ENCODE results near the gene ARHGAP10.

The ARHGAP10 gene

DNA sequence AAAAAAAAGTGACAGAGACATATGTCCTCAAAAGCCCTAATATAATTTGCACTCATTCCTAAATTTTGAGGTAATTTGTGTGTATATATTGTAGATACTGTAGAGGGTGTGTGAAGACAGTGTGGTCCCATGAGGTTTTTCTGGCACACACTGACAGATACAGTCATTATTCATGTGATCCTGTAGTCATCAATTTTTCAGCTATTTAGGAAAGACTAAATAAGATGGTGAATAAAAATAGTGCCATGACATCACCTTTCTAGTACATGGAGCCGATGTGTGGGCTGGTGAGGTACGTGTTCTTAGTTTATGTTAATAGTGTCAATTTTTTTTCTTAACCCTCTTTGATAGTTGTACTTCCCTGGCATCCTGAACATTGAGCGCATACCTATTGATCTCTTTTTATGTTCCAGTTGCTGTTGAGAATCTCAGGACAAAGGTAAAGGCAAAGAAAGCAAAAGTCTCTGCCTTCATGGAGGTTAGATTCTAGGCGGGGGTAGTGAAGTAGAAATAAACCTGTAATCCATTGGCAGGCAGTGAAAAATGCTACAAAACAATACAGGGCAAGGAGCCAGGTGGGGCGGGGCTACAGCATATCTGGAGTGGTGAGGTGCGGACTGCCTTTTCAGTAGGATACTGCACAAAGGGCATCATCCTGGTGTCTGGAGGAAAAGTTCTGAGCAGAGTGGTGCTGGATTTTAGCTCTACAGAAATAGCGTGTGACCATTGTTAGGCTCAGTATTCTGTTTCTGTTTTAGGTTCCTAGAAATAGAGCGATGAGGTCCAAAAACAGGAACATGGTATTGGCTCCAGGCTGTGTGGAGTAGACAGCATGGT lies 93.8 kb downstream of the ARHGAP10 start:
- DNase-seq (ENCODE audit: low read depth in 3 of 3): no peak

DNA sequence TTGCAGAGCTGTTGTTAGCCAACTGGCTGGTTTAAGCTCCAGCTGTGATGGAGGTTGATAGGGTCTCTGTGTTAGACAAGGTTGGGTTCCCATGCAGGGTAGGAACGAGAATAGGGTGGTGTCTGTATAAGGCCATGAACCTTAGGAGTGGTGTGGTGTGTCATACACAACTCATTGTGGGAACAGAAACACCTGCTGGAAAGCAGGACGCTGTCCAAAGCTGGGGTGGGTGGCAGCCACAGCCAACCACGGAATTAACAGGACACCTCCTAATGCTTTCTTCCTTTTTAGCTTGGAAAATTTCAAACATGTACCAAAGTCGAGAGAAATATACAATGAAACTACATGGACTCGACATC lies 94.4 kb downstream of the ARHGAP10 start:
- no peak for DNase-seq (ENCODE audit: low read depth in 3 of 3)

DNA sequence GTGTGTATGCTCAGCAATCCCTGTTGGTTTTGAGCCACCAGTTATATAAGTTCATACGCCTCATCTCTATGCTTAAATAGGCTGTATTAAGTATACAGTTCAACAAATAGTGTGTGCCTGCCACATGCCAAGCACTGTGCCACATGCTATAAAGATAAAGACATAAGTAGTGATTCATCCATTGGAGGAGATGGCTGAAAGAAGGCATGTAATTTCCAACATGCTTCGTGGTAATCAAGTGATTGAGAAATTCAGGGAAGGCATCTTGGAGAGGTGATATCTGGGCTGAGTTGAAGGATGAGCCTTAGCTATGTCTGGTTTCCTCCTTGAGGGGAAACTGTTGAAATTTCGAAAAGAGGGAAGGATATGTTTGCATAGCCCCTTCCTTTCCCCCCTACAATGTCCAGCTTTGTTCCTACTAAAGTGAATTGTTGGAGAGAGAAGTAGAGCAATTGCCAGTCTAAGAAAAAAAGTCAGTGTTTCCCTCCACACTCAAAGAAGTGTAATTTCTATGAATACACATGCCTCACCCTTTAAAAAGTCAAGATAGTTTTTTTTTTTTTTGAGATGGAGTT lies 96.5 kb downstream of the ARHGAP10 start:
- DNase-seq (ENCODE audit: low read depth in 3 of 3): no peak

DNA sequence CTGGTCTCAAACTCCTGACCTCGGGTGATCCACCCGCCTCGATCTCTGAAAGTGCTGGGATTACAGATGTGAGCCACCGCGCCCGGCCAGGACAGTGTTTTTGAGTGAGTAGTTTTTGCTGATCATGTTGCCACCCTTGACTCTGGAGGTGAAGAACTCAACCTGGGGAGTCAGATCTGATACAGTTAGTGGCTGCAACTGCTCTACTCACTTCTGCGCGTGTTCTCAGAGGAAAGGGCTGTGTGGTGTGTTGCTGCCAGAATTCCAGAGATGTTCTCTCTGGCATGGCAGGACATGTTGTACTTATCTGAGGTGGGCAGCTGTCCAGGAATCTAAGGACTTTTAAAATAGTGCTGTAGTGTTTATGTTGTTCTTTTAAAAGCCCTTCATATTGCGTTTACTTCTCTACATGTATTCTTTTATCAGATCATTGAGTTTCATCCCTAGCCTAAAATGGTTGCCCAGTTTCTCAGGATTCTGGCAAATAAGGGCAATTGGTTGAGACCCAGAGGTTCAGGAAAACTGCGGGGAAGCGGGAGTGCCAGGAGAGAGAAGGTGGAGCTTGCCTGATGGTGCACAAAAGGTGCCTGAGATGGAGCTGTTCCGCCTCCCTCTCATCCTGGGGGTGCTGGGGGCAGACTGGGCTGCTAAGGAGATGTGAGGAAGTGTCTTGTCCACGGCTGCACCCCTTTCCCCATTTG lies 97.7 kb downstream of the ARHGAP10 start:
- no peak for DNase-seq (ENCODE audit: low read depth in 3 of 3)

DNA sequence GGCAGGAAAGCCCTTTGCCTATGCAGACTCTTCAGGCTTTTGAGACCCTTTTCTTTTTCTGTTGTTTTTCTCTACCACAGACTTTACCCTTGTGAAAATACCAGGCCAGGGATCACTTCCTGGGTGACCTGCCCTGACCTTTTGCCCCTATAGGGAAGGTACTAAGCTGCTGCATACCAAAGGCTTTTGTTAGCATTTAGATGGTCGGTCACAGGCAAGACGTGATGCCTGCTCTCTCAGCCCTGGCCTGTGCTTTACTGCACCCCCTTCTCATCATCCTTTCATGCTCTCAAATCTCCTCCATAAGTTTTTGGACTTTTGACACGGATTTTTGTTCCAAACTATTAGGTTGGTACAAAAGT lies 98.2 kb downstream of the ARHGAP10 start:
- no peak for DNase-seq (ENCODE audit: low read depth in 3 of 3)

DNA sequence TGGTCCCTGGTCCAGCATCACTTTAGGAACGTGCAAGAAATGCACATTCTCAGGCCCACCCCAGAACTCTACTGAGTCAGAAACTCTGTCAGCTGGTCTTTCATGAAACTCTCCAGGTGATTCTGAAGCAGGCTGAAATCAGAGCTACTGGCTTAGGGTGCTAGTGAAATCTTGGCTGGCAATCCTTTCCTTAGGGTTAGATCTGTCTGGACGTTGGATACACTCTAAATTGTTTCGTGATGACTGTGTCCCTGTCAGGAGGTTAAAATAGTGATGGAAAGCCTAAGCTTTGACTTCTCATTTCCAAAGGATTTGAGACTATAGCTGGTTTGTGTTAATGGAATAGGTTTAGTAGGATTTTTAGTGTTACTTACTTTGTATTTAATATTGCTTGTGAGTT lies 99.1 kb downstream of the ARHGAP10 start:
- no peak for DNase-seq (ENCODE audit: low read depth in 3 of 3)

DNA sequence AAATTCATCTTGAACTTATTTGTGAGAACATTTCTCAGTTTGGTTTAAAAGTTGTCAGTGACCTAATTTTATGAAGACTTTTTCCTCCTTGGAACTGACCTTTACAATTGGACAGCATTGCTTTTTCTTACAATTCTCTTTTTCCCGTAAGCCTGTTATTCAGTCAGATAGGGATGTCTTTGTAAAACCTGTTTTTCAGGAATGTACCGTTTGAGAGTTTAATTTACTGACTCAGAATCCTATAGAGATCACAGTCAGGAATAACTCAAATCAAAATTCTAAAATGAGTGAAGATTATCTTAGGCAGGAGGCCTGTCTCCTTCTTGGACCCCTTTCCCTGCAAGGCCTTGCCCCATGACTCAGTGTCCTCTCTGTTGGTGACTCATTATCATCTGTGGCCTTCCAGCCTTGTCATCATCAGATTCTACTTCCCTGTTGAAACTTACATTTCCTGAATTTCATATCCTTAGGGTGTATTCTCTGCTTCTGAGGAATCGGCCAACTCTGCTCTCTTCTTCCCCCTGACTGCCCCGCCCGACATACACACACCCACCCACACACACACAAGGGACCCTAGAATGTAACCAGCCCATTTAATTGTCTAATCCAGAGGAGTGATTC lies 99.8 kb downstream of the ARHGAP10 start:
- no peak for DNase-seq (ENCODE audit: low read depth in 3 of 3)

DNA sequence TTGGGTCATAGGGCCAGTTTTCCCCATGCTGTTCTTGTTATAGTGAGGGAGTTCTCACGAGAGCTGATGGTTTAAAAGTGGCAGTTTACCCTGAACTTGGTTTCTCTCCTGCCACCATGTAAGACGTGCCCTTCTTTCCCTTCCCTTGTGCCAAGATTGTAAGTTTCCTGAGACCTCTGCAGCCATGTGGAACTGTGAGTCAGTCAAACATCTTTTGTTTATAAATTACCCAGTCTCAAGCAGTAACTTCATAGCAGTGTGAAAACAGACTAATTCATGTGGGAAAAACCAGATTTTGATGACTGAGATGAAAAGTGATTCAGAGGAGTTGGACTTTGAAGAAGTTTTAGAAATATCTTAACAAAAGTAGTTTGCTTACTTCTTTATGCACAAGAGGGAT lies 101.4 kb downstream of the ARHGAP10 start:
- DNase-seq (ENCODE audit: low read depth in 3 of 3): no peak

DNA sequence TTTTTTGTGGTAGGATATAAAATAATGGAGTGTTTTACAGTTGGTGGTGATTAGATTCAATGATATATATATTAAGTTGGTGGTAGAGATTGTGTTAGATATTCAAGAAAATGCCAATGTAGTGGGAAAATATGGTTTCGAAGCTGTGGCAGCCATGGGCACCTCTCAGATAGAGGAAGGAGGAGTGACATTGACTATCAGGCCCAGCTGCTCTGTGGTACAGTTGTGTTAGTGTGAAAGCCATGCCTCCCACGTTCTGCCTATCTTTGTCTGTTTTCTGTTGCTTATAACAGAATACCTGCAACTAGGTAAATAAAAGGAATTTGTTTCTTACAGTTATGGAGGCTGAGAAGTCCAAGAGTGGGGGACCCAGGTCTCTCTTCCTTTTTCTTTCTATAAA lies 101.9 kb downstream of the ARHGAP10 start:
- DNase-seq (ENCODE audit: low read depth in 3 of 3): no peak

DNA sequence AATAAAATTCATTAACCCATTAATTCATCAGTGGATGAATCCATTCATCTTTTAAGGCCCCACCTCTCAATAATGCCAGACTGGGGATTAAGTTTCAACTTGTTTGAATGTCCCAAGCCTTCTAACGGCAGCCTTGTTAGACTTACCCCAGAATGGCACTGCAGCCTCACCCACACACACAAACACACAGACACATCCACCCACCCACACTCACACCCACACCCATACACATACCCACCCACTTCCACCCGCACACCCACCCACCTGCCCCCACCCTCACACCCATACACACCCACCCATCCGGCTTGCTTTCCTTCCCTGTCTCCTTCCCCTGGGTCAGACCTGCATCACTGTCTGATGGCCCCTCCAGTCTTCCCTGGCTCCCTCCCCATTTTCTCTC lies 102.6 kb downstream of the ARHGAP10 start:
- DNase-seq (ENCODE audit: low read depth in 3 of 3): no peak

DNA sequence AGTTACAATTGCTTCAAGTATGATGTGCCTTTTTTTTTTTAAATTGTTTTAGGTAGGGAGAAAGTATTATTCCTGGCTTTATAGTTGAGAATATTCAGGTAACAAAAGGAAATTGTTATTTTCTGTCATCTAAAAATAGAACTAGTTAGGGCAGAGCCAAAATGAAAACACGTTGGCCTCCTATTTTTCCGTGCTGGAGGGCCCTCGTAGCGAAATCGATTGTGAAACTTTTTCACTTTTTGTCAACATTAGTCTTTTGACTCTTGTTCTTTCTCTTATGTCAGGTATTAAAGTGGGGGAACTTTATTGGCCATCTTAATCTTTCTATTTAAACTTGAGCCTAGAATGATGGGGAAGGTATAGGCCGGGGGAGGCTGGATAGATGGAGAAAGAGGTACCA lies 104.9 kb downstream of the ARHGAP10 start:
- DNase-seq (ENCODE audit: low read depth in 3 of 3): no peak

DNA sequence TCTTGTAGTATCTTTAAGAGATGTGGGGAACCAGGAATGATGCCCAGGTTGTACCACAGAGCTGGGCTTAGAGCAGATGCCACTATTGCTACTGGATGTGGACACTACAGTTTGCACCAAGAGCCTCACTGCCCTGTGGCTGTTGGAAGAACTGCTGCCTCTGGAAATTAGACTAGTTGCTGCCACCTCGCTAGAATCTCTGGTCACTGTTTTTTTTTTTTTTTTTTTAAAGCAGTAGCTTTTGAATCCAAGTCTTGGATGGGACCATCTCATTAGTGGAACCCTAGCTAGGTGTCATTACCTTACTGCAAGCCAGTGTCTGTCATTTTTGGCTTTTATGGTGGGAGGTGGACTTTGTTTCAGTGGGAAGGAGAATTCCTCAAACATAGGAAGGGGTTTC lies 105.5 kb downstream of the ARHGAP10 start:
- DNase-seq (ENCODE audit: low read depth in 3 of 3): no peak

DNA sequence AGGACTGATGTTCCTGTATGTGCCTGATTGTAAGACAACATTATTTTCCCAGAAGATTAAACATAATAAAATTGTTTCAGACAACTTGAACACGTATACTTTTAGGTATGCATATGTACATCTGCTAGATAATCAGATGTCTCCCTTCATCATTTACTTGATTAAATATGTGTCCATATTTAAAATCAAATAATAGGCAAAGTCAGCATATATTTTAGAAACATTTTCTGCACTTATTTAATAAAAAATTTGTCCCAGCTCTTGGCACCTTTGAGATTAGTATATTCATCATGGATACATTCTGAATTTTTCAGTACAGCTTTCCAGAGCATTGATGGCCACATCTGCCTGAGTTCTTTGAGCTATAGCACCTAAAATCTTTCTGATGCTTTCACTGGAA lies 106.0 kb downstream of the ARHGAP10 start:
- no peak for DNase-seq (ENCODE audit: low read depth in 3 of 3)

DNA sequence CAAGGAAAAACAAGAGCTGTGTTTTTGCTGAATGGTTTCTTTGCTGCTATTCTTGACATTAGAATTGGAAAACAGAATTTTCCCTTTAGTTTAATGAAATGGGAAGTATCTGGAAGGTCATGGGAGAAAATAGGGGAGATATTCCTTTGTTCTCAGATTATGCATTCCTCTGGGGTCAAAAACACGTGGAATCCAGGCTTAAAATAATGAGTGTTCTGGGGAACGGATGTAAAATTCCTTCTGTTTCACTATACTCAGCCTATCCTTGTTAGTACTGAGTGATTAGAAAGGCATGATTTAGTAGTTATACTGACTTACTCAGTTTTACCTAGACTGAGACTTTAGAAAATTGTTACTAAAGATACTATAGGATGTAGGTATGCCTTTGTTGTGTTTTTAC lies 107.3 kb downstream of the ARHGAP10 start:
- DNase-seq (ENCODE audit: low read depth in 3 of 3): no peak

DNA sequence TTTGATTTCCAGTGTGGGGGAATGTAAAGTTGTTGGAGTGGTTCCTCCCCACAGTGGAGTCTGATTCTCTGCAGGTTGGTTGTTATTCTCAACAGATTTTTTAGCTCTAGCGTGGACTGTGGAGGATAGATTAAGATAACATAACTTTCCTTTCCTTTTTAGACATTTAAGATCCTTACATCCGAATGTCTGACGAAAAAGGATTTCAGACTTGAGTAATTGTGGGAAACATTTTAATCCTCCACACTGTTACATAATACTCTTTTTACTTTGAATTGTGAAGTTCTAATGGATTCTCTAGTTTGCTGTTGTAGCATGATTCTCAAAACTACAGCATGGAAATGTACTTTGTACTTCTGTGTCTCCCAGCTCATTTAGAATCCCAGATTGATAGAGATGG lies 107.8 kb downstream of the ARHGAP10 start:
- DNase-seq (ENCODE audit: low read depth in 3 of 3): no peak

DNA sequence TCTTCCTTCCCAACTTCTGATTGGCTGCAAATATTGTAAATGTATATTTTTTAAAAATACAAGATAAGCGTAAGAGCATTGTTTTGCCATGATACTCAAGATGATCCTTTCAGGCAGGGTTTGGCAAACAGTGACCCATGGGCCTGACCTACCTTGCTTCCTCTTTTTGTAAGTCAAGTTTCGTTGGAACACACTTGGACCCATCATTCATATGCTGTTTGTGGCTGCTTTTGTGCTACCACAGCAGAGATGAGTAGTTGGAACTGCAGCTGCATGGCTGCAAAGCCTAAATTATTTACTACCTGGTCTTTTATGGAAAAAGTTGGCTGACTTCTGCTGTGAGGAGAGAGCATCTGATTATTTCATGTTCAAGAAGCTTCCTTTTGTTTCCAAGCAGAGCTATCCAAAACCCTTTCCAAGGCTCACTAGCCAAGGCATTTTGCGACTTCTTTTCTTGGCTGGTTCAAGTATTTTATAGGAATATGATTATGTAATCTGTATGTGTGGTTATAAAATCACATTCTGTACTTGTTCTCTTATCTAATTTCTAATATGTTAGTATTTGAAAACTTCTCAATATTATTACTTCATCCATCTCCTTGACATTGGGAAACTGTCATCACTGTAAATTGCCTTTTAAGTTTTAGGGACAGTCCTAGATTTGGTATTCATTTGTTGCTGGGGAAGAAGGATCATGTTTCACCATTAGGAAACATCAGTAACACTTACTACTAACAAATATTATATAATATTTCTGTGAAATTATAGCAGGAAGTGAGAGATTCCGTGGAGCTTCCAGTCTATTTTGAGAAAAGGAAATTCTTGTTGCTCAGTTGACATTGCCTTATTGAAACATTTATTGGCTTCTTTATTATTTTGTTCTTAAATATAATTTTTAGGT lies 109.2 kb downstream of the ARHGAP10 start:
- no peak for DNase-seq (ENCODE audit: low read depth in 3 of 3)

DNA sequence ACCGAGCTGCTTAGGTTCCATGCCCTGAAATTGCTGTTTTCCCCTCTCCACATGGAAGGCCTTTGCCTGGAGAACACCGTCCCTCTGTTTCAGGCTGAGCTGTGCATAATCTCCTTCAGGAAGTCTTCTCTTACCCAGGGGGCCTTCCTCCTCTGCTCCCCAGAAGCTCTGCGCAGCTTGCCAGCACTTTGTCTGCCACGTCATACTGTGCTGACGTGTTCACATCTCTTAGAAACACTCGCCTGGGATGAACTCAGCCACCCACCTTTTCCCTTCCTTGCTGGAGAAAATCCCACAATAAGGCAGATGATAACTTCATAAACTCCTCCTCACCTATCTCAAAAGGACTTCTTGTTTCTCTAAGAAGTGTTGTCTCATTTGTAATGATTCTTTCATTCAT lies 110.7 kb downstream of the ARHGAP10 start:
- no peak for DNase-seq (ENCODE audit: low read depth in 3 of 3)

DNA sequence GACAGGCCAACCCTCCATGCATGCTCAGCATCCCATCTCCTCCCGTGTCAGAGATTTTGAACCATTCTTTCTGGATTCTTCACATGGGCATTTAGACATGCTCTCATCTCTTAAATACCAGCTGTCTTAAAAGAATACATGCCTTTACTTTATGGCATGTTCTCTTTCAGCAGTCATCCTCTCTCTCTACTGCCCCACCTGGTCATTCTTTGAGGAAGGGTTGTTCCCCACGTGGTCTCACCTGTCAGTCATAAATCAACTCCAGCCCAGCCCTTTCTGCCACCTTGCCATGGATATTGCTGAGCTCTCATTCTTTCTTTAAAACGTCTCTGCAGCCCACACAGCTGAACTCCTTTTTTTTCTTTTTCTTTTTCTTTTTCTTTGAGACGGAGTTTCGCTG lies 111.3 kb downstream of the ARHGAP10 start:
- no peak for DNase-seq (ENCODE audit: low read depth in 3 of 3)

DNA sequence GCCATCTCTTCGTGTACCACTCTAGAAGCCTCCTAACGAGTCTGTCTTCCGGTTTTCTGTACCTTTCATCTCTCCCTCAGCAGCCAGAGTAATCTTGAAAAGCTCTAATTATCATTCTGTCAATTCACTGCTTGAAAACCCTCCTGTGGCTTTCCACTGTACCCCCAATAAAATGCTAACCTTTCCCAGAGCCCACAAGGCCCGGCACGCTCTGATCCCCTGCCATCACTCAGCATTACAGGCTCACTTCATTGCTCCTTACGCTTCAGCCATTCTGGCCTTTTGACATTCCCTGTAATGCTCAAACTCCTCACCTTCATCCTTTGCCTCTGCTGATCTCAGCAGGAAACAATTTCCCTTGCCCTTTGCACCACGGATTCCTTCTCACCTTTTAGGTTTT lies 112.9 kb downstream of the ARHGAP10 start:
- DNase-seq (ENCODE audit: low read depth in 3 of 3): no peak

DNA sequence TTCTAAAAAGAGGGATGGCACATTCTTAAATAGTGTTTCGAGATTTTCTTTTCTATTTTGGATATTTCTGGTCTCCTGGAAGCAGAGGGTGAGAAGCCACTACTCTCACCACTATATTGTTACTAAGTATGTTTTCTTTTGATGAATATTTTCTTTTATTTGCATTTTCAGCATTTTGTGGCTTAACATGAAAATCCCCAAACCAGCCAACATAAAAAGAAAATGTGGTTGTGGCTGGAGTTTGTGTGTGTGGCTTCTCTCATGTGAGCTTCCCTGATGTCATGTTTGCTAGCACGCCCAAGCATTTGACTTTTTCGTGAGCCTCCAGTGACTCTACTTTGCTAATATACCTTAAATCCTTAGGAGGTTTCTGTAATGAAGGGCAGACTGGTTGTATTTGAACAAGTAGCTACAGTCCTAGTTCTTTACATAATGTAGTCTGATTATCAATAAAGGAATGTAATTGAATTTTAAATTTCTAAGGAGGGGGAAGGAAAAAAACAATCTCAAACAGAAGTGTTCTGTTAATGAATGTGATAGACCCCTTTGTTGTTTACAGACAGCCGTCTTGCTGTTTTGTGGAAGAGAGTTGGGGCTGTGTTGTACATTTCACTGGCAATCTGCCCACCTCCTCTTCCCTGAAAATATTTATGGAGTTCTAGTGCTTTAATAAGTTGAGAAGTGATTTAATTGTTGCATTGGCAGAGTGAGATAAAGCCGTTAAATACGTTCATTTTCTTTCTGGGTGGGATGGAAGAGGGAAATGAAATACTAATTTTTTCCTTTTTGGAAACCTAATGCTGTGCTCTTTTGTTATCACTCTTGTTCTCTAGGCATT lies 114.6 kb downstream of the ARHGAP10 start:
- DNase-seq (ENCODE audit: low read depth in 3 of 3): no peak
